Mesodermal cell (in vitro differentiated cells): ENCODE results near the gene ZMIZ1.

ENCODE experiments used
- H3K27ac ChIP-seq: 2 replicates; pipeline ENCODE4 v1.7.0; 2013; ENCODE audit warnings: mild to moderate bottlenecking, low read depth, low read length, moderate library complexity; ENCODE audit not compliant: severe bottlenecking
- H3K36me3 ChIP-seq: 2 replicates; pipeline ENCODE4 v1.7.1; 2013; ENCODE audit warnings: mild to moderate bottlenecking, low read length, moderate library complexity; ENCODE audit not compliant: control insufficient read depth, insufficient read depth
- H3K4me1 ChIP-seq: one replicate; pipeline ENCODE4 v1.7.1; 2013; ENCODE audit warnings: mild to moderate bottlenecking, low read length; ENCODE audit not compliant: insufficient read depth, control insufficient read depth, poor library complexity, severe bottlenecking
- H3K4me3 ChIP-seq: 2 replicates; pipeline ENCODE4 v1.7.0; 2013; ENCODE audit warnings: low read length, control low read depth, mild to moderate bottlenecking; ENCODE audit not compliant: insufficient read depth, poor library complexity, severe bottlenecking; ENCODE audit errors: extremely low read depth
- H3K9me3 ChIP-seq: 2 replicates; pipeline ENCODE4 v1.7.1; 2013; ENCODE audit warnings: mild to moderate bottlenecking, low read length, moderate library complexity; ENCODE audit not compliant: control insufficient read depth
- WGBS, 2 experiments: methylation state at CpG; one replicate each; pipeline ENCODE4 v1.1.5; 2013; ENCODE audit warnings: missing lambda C conversion rate in 2 of 2; ENCODE audit not compliant: insufficient coverage in 2 of 2; 5-methylcytosine and 5-hydroxymethylcytosine counted together

ZMIZ1 gene

DNA sequence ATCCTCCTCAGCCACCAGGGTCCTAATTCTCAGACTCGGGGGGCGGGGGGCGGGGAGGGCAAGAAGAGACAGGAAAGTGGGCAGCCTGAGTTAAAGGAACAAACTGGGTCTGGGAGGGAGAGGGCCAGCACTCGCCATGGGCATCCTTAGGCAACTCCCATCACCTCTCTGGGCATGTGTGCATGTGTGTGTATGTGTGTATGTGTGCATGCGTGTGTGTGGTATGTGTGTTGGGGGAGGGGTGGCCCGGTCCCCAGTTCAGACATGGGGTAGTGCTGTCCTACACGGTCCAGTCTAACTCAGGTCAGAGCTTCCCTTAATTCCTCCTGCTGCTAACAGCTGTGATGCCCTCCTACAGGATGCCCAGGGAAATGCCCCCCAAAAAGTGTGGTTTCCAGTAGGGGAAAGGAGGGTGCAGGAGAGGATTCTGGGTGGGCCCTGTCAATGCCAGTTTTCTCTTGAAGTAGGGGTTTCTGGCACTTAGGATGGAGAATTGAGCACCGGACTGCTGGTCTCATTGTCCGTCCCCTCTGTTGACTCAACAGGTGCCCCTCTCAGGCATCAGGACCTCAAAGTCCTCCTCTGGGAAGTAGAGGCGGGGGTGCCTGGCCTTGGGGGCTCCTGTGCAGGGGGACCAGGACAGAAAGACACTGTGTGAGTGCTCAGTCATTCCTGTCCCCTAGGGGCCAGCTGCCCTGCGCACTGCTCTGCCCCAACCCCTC lies 15.1 kb upstream of the ZMIZ1 start:
- WGBS, 2 experiments = 83 to 88% methylated on average over 5 to 6 of the region's 11 CpGs
- Histone ChIP-seq H3K27ac (no peak overlapping the region), H3K9me3 (no peaks in the 10 kb centered on the region), H3K4me3 (no peak overlapping the region), H3K4me1 (peaks cover 24% of the 10 kb centered on the region), H3K36me3 (no peaks in the 10 kb centered on the region)

DNA sequence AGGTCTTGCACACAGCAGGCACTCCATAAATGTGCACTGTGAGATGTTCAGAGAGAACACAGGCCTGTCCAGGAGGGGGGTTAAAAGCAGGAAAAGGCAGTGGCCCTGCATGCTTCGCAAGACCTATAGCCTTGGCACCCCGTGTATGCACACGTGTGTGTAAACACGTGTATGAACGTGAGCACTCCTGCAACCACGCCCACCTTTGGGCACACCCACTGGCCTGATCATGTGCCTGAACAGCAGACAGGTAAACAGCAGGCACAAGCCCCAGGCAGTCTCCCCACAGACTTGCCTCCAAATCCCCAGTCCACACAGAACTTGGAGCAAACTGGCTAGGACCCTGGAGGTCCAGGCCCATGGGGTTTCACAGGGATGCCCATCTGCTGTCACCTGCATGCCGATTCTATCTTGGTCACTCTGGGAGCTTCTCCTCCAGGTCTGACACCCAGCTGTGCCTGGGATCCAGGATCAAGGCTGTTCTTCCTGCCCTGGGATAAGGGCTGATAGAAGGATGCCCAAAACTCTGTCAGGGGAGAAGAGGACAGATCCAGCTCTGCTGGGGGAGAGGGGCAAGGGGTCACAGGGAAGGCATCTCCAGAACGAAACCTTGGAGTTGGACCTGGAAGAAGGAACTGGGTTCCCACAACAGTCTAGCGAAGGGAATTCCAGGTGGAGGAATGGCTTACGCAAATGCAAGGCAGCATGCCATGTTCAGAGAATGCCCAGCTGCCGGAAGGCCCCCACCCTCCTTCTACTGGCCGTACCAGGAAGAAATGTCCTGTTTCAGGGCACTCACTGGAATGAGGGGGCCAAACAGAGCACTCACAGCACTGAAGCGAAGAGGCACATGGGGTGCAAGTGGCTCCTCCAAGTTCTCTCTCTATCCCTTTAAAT lies 14.3 kb upstream of the ZMIZ1 start:
- peaks cover 22% of the 10 kb centered on the region for H3K4me1 ChIP-seq
- no peak overlapping the region for H3K27ac ChIP-seq
- H3K9me3 ChIP-seq = no peaks in the 10 kb centered on the region
- H3K4me3 ChIP-seq = no peak overlapping the region
- H3K36me3 ChIP-seq = no peaks in the 10 kb centered on the region
- WGBS, 2 experiments = 90 to 97% methylated on average over 10 to 12 of the region's 13 CpGs

DNA sequence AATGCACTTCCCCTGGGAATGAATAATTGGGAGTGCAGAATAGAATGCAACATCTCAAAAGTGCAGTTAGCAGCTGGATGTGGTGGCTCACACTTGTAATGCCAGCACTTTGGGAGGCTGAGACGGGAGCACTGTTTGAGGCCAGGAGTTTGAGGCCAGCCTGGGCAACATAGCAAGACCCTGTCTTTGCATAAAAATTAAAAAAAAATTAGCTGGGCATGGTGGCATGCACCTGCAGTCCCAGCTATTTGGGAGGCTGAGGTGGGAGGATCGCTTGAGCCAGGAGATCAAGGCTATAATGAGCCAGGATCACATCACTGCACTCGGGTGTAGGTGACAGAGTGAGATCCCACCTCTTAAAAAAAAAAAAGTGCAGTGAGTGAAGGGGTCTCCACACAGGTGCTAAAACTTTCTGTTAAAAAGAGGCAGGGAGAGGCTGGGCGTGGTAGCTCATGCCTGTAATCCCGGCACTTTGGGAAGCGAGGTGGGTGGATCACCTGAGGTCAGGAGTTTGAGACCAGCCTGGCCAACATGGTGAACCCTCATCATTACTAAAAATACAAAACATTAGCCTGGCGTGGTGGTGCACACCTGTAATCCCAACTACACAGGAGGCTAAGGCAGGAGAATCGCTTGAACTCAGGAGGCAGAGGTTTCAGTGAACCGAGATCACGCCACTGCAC lies 13.5 kb upstream of the ZMIZ1 start:
- H3K27ac ChIP-seq = no peak overlapping the region
- 94 to 96% methylated on average over 4 to 8 of the region's 10 CpGs for WGBS, 2 experiments
- no peak overlapping the region for H3K4me3 ChIP-seq
- peaks cover 17% of the 10 kb centered on the region for H3K4me1 ChIP-seq
- H3K36me3 ChIP-seq = no peaks in the 10 kb centered on the region
- no peaks in the 10 kb centered on the region for H3K9me3 ChIP-seq

DNA sequence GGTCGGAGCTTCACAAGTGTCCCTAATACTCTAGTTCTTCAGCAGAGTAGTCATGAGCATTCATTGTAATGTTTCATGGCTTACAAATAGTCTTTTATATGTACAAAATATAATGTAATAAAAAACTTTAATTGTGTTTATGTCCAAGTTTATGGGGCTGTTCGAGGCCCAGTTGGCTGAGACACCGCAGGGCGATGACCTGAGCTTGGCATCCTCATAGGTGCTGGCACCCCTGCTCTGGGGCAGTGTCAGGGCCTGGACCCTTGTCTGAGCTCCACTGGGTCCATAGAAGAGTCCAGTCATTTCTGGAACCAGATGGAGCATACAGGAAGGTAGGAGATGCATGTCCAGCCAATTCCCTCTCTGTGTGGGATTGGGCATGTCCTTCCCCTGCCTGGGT lies 12.9 kb upstream of the ZMIZ1 start:
- no peaks in the 10 kb centered on the region for H3K9me3 ChIP-seq
- H3K4me1 ChIP-seq = peaks cover 11% of the 10 kb centered on the region
- H3K27ac ChIP-seq = no peak overlapping the region
- no peaks in the 10 kb centered on the region for H3K36me3 ChIP-seq
- no peak overlapping the region for H3K4me3 ChIP-seq
- 81 to 97% methylated on average over 3 of the region's 4 CpGs for WGBS, 2 experiments

DNA sequence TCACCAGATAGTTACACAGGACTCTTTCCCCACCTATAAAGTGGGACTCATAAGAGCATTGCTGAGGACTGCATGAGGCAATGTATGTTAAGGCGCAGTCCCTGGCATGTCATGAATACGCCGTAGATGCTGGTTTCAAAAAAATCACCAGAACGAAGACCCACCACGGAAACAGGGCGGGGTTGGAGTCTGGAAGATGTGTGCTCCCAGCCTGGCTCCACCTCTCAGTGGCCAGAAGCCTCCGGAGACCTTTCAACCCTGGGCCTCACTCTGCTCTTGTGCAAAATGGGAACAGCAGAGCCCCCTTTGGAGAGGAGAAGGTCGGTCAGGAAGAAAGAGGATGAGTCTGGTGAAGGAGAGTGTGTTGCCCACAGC lies 12.4 kb upstream of the ZMIZ1 start:
- H3K27ac ChIP-seq = no peak overlapping the region
- 77 to 84% methylated on average over 6 of the region's 8 CpGs for WGBS, 2 experiments

DNA sequence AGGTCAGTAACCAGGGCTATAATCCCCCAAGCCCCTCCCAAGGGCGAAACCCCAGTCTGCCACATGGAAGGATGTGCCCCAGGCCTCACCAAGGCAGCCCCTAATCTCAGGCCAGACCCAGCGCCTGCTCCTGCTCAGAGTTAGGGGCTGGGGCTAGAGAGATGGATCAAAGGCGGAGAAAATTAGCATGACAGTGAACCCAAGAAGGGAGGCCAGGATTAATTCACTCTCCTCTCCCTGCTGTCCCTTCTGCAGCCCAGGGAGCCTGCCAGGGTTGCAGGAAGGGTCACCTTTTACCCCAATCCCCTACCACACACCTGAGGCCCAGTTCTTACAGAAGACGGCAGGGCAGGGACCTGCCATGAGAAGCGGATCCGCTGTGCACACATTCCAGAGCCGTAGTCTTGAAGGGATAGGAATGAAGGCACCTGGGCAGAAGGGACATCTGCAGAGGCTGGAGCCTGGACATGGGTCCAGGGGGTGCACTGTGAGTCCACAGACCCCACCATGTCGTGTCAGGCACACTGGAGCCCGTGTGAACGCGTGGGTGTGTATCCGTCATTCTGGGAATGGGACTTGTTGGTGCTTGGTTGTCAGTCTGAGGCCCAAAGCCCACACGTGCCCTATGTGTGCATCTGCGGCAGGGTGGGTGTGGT lies 11.9 kb upstream of the ZMIZ1 start:
- Histone ChIP-seq H3K36me3 (no peaks in the 10 kb centered on the region), H3K9me3 (no peaks in the 10 kb centered on the region), H3K4me3 (no peak overlapping the region), H3K4me1 (peaks cover 11% of the 10 kb centered on the region), H3K27ac (no peak overlapping the region)
- 69 to 72% methylated on average over 12 to 14 of the region's 14 CpGs for WGBS, 2 experiments

More for the DNA sequence above, 12.4 kb upstream of the ZMIZ1 start:
- Histone ChIP-seq H3K36me3 (no peaks in the 10 kb centered on the region), H3K9me3 (no peaks in the 10 kb centered on the region), H3K4me1 (peaks cover 11% of the 10 kb centered on the region), H3K4me3 (no peak overlapping the region)

DNA sequence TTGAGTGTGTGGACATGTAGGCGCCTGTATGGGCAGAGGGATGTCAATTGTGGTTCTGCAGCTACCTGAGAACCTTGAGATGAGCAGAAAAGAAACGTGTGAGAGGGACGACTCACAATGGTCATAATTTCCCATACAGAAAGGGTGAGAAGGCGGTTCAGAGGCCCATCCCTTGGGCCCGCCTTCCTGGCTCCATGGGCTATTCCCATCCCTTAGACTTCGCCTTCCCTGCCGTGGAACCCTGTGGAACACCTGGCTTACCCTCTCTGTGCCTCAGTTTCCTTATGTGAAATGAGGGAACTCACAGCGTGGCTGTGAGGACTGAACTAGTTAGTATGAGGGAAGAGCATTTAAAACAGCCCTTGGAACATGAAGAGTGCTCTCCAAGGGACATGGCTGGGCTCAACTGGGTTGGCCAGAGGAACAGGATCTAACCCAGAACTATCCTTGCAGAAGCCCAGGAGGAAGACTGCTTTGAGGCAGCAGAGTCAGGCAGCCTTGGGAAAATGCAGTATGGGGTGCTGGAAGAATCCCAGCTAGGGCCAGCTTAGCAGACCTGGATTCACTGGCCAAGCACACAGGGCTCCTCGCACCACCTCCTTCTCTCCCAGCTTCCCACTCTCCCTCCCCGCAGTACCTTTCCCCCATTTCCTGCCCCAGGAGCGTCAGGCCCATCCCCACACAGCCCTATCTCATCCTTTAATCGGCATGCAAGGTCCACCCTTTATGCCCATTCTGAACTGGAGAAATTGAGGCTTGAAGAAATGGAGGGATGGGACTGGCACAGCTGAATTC lies 11.1 kb upstream of the ZMIZ1 start:
- Histone ChIP-seq H3K27ac (no peak overlapping the region), H3K9me3 (no peaks in the 10 kb centered on the region), H3K4me3 (no peak overlapping the region), H3K4me1 (peaks cover 8% of the 10 kb centered on the region), H3K36me3 (no peaks in the 10 kb centered on the region)
- 79 to 88% methylated on average over 9 of the region's 12 CpGs for WGBS, 2 experiments

DNA sequence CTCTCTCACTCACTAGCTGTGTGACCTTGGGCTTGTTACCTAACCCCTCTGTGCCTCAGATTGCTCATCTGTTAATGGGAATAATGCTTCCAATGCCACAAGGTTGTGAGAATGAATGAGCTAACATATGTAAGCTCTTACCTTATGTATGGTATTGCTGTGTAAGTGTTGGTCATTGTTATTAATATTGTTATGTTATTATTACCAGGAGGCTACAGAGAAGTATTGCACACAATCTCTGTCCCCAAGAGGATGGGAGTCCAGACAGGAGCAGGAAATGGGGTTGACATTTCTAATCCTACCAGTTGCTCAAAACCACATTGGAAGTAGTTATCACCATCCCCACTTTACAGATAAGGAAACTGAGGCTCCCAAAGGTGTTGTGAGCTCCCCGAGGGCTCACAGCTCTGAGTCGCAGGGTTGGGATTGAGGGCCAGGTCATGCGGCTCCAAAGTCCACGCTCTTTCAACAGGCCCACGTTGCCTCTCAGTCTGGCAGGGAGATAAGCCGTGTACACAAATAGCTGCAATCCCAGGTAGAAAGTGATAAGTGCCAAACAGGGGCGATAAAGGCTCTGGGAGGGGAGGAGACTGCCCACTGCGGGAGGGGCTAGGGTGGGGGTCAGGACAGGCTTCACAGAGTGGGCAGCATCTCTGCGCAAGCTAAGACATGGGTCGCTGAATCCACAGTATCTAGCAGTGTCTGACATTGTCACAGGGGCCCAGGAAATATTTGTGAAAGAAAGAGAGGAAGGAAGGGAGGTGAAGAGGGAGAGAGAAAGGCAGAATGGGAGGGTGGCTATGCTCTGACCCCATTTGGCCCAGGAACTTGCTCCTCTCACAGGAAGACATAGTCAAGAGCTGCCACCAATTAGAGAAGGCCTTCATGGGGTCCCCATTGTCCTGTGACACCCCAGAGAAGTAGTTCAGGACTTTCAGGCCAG lies 9.6 kb upstream of the ZMIZ1 start:
- Histone ChIP-seq H3K9me3 (no peaks in the 10 kb centered on the region), H3K4me3 (no peak overlapping the region), H3K36me3 (no peaks in the 10 kb centered on the region), H3K4me1 (peaks cover 4% of the 10 kb centered on the region), H3K27ac (no peak overlapping the region)
- WGBS, 2 experiments = 82 to 85% methylated on average over 9 to 10 of the region's 10 CpGs

DNA sequence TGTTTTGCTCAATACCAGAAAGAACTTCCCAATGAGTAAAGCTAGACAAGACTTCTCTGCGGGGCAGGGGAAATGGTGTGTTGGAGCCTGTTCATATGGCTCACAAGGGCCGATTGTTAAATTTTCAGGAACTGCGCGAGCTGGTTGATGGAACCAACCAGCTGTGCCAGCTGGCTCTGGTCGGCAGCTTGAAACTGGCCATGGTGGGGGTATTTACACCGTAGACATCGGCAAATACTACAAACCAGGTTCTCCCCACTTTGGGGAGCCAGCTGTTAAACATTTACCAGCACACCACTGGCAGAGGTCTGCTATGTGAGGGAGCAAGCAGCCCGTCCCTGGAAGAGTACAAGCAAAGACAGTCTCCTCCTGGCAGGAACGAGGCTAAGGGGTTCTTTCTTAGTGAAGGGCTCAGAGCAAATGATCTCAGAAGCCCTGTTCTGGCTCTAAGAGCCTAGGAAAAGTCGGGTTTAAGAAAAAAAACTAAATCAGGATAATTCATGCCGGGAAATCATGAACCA lies 8.8 kb upstream of the ZMIZ1 start:
- Histone ChIP-seq H3K4me3 (no peak overlapping the region), H3K9me3 (no peaks in the 10 kb centered on the region), H3K4me1 (peaks cover 4% of the 10 kb centered on the region), H3K36me3 (no peaks in the 10 kb centered on the region), H3K27ac (no peak overlapping the region)
- WGBS, 2 experiments = 87 to 94% methylated on average over 8 to 9 of the region's 11 CpGs
